SHP77 (cell line): ENCODE measurements around the gene SYT15.
"Not testable (repeated sequence)": the region's sequence is repeated elsewhere in the genome, so short reads cannot be mapped to it uniquely, and the experiment has no call there.

Experiments used
- DNase-seq, 2 experiments: peaks; one replicate each; lab custom pipeline; 2025; lab: John Stamatoyannopoulos, UW

Gene SYT15

GRCh38 chr10:46589589-46589988 is 10.7 kb downstream of the SYT15 start:
- DNase-seq, result not testable (repeated sequence)

GRCh38 chr10:46591053-46591452 is 12.1 kb downstream of the SYT15 start:
- DNase-seq, result not testable (repeated sequence)

GRCh38 chr10:46593307-46593706 is 14.4 kb downstream of the SYT15 start:
- DNase-seq, result not testable (repeated sequence)

- DNase-seq, result not testable (repeated sequence)
Measured at GRCh38 chr10:46594453-46595063, 15.6 kb downstream of the SYT15 start.

GRCh38 chr10:46596570-46596969 is 17.6 kb downstream of the SYT15 start:
- not testable (repeated sequence) for DNase-seq

- not testable (repeated sequence) for DNase-seq
Measured at GRCh38 chr10:46597616-46598246, 18.8 kb downstream of the SYT15 start.

- not testable (repeated sequence) for DNase-seq
Measured at GRCh38 chr10:46600516-46600915, 21.6 kb downstream of the SYT15 start.

GRCh38 chr10:46615540-46615939 is 36.6 kb downstream of the SYT15 start:
- DNase-seq, result not testable (repeated sequence)

GRCh38 chr10:46616227-46616626 is 37.3 kb downstream of the SYT15 start:
- not testable (repeated sequence) for DNase-seq

- DNase-seq, result not testable (repeated sequence)
Measured at GRCh38 chr10:46617134-46617533, 38.2 kb downstream of the SYT15 start.

GRCh38 chr10:46617913-46618312 is 39.0 kb downstream of the SYT15 start:
- DNase-seq, result not testable (repeated sequence)

- not testable (repeated sequence) for DNase-seq
Measured at GRCh38 chr10:46623899-46624654, 45.1 kb downstream of the SYT15 start.

GRCh38 chr10:46629805-46630204 is 50.9 kb downstream of the SYT15 start:
- DNase-seq, result not testable (repeated sequence)

GRCh38 chr10:46630816-46631215 is 51.9 kb downstream of the SYT15 start:
- not testable (repeated sequence) for DNase-seq

- DNase-seq, result not testable (repeated sequence)
Measured at GRCh38 chr10:46631683-46632082, 52.8 kb downstream of the SYT15 start.

- DNase-seq, result not testable (repeated sequence)
Measured at GRCh38 chr10:46634698-46635097, 55.8 kb downstream of the SYT15 start.

- DNase-seq, result not testable (repeated sequence)
Measured at GRCh38 chr10:46635364-46635959, 56.5 kb downstream of the SYT15 start.

GRCh38 chr10:46640005-46640404 is 61.1 kb downstream of the SYT15 start:
- not testable (repeated sequence) for DNase-seq
